Gastrocnemius medialis (tissue), 4 donors: ENCODE data around the gene ZBED5.

Experiments used
- CTCF ChIP-seq, 5 experiments: fragments of 450-650 bp in 3 of 5; fragments of 200-600 bp in 2 of 5; sonication (generic) in 2 of 5; IDR thresholded peaks in 4 of 5; conservative IDR thresholded peaks in 1 of 5; 1 replicate in 4 of 5; 2 replicates in 1 of 5; pipeline ENCODE4 v1.5.1; 2016 to 2019; ENCODE audit warnings: antibody characterized with exemption in 5 of 5, mild to moderate bottlenecking in 3 of 5, moderate library complexity in 3 of 5
- POLR2A ChIP-seq, 2 donors: fragments of 450-650 bp; IDR thresholded peaks; one replicate each; pipeline ENCODE4 v1.6.1; 2017; ENCODE audit warnings: antibody characterized with exemption in 2 of 2, mild to moderate bottlenecking in 2 of 2, moderate library complexity in 2 of 2

- TF ChIP-seq CTCF (IDR thresholded peaks at IDR 0.05 in 4 of 5, conservative IDR thresholded peaks at IDR 0.05 in 1 of 5) (no peak), POLR2A (IDR thresholded peaks at IDR 0.05) (no peak)
These were observed 8.0 kb upstream of the ZBED5 start for GRCh38 chr11:10865837-10866270.
